ENCODE measurements around the gene ZNG1B.
"Not testable (repeated sequence)": the region's sequence is repeated elsewhere in the genome, so short reads cannot be mapped to it uniquely, and the experiment has no call there.

DNA sequence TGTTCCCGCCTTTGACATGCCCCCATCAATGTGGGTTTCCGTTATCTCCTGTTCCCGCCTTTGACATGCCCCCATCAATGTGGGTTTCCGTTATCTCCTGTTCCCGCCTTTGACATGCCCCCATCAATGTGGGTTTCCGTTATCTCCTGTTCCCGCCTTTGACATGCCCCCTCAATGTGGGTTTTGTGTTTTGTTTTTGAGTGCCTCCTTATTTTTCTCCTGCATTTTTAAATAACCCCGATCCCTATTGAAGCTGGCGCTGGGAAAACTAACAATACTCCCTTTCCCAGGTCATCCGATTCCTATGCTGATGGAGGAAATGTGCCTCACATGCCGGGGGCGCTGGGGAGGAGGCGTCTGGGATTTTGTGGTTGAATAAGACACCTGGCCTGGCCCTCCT, 59.0 kb downstream of the ZNG1B start:
- not testable (repeated sequence) for TF ChIP-seq POLR2A, EP300 (IDR thresholded peaks at IDR 0.05)
- TF ChIP-seq, protein P1, sequence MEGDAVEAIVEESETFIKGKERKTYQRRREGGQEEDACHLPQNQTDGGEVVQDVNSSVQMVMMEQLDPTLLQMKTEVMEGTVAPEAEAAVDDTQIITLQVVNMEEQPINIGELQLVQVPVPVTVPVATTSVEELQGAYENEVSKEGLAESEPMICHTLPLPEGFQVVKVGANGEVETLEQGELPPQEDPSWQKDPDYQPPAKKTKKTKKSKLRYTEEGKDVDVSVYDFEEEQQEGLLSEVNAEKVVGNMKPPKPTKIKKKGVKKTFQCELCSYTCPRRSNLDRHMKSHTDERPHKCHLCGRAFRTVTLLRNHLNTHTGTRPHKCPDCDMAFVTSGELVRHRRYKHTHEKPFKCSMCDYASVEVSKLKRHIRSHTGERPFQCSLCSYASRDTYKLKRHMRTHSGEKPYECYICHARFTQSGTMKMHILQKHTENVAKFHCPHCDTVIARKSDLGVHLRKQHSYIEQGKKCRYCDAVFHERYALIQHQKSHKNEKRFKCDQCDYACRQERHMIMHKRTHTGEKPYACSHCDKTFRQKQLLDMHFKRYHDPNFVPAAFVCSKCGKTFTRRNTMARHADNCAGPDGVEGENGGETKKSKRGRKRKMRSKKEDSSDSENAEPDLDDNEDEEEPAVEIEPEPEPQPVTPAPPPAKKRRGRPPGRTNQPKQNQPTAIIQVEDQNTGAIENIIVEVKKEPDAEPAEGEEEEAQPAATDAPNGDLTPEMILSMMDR (IDR thresholded peaks at IDR 0.05): not testable (repeated sequence)
